Body of pancreas (tissue), 4 donors: Measurements from ENCODE around the gene CPXM2. TPM values are rescaled to one million over a fixed set of nuclear protein-coding genes. Genes with fewer than 3 reads are reported as not detected.

Source experiments
- ATAC-seq: fragments of 150-250 bp; one replicate; pipeline ENCODE4 v1.9.1; 2016
- DNase-seq, 4 donors: peaks; one replicate each; pipeline ENCODE4 v3.0.0-alpha.2; 2019
- H3K27ac ChIP-seq, 4 donors: fragments of 200-600 bp; sonication (generic); 1 replicate in 3 of 4; 2 replicates in 1 of 4; pipeline versions ENCODE4 v1.5.1 to v1.6.1; 2016 to 2019; ENCODE audit warnings: mild to moderate bottlenecking in 1 of 4, mixed read lengths in 1 of 4, moderate library complexity in 1 of 4
- H3K27me3 ChIP-seq, 2 donors: fragments of 200-600 bp; sonication (generic); one replicate each; pipeline ENCODE4 v1.6.0; 2016; ENCODE audit warnings: mild to moderate bottlenecking in 1 of 2
- H3K36me3 ChIP-seq, 2 donors: fragments of 200-600 bp; sonication (generic); replicated peaks in 1 of 2; 2 replicates each; pipeline ENCODE4 v1.5.1; 2016; ENCODE audit warnings: low read depth in 2 of 2; ENCODE audit not compliant: insufficient read depth in 1 of 2
- H3K4me1 ChIP-seq: fragments of 200-600 bp; sonication (generic); one replicate; pipeline ENCODE4 v1.6.0; 2016
- H3K4me3 ChIP-seq, 2 donors: fragments of 200-600 bp; sonication (generic); 1 replicate in 1 of 2; 2 replicates in 1 of 2; pipeline ENCODE4 v1.5.1; 2016 to 2019
- H3K9me3 ChIP-seq, 3 donors: fragments of 200-600 bp; sonication (generic); 1 replicate in 2 of 3; 2 replicates in 1 of 3; pipeline ENCODE4 v1.5.1; 2016
- CTCF ChIP-seq, 7 experiments: fragments of 450-650 bp in 4 of 7; fragments of 200-600 bp in 3 of 7; sonication (generic) in 3 of 7; IDR thresholded peaks; one replicate each; pipeline ENCODE4 v1.5.1; 2016 to 2019; ENCODE audit warnings: antibody characterized with exemption in 7 of 7
- POLR2A ChIP-seq, 3 donors: fragments of 450-650 bp; IDR thresholded peaks; one replicate each; pipeline ENCODE4 v1.6.1; 2016; ENCODE audit warnings: antibody characterized with exemption in 3 of 3, mild to moderate bottlenecking in 2 of 3
- WGBS, 2 donors: methylation state at CpG; one replicate each; pipeline ENCODE4 v1.1.5; 2017; 5-methylcytosine and 5-hydroxymethylcytosine counted together
- intact Hi-C: fragments of 100-400 bp; cut with DNase I; formaldehyde crosslinking; loops from one replicate; pipeline ENCODE4 v1.15.1; 2023
- total RNA-seq, 2 donors: library from RNA; depleted of rRNA; stranded (reverse); fragments of >200 nt; gene quantifications; one replicate each; pipeline ENCODE4 v1.1.0, GENCODE V29; 2016

The CPXM2 gene
- total RNA-seq, 2 donors from 2014 or later = 4.2 to 8.2 TPM

- H3K36me3 ChIP-seq = no peaks in the 10 kb centered on the region
- H3K4me1 ChIP-seq = no peaks in the 10 kb centered on the region
- H3K4me3 ChIP-seq = no peak overlapping the region
- no peaks in the 10 kb centered on the region for H3K27me3 ChIP-seq
- 72 to 81% methylated on average over 9 of the region's 9 CpGs for WGBS, 2 donors
- ATAC-seq = no peak
- H3K27ac ChIP-seq = no peak overlapping the region
- TF ChIP-seq POLR2A (IDR thresholded peaks at IDR 0.05) (no peak), CTCF (IDR thresholded peaks at IDR 0.05) (no peak)
- no peaks in the 10 kb centered on the region for H3K9me3 ChIP-seq
- intact Hi-C loops = no loop called here
- no peak for DNase-seq
These were observed 29.0 kb downstream of the CPXM2 start for GRCh38 chr10:123862421-123863182.

GRCh38 chr10:123860856-123861255 lies 30.8 kb downstream of the CPXM2 start:
- Histone ChIP-seq H3K4me1 (no peaks in the 10 kb centered on the region), H3K27me3 (no peaks in the 10 kb centered on the region), H3K4me3 (no peak overlapping the region), H3K27ac (no peak overlapping the region), H3K9me3 (no peaks in the 10 kb centered on the region), H3K36me3 (no peaks in the 10 kb centered on the region)
- TF ChIP-seq POLR2A (IDR thresholded peaks at IDR 0.05) (no peak), CTCF (IDR thresholded peaks at IDR 0.05) (no peak)
- intact Hi-C loops = no loop called here
- 59 to 68% methylated on average over 7 of the region's 7 CpGs for WGBS, 2 donors
- DNase-seq = no peak
- no peak for ATAC-seq

- WGBS, 2 donors = 68 to 78% methylated on average over 5 of the region's 5 CpGs
- Histone ChIP-seq H3K9me3 (no peaks in the 10 kb centered on the region), H3K4me1 (no peaks in the 10 kb centered on the region), H3K36me3 (no peaks in the 10 kb centered on the region), H3K4me3 (no peak overlapping the region), H3K27ac (no peak overlapping the region), H3K27me3 (no peaks in the 10 kb centered on the region)
- DNase-seq = no peak
- ATAC-seq = no peak
- intact Hi-C loops = no loop called here
- no peak for TF ChIP-seq CTCF (IDR thresholded peaks at IDR 0.05)
- no peak for TF ChIP-seq POLR2A (IDR thresholded peaks at IDR 0.05)
These were observed 31.4 kb downstream of the CPXM2 start for GRCh38 chr10:123860209-123860608.

DNA sequence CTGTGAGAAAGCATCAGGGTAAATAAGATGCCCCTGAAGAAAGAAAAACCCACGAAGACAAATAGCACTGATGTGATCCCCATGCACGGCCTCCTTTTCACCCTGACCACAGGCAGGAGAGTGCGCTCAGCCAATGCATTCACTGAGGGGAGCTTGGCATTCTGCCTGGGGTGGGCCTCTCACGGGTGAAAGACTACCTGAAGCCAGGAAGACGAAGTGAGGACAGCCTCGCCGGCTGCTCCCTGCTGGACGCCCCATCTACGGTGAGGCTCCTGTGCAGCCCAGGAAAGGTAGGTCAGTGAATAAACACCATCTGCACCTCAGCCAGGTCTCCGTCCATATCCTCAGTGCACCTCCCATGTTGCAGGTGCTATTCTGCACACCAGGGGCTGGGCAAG lies 32.0 kb downstream of the CPXM2 start:
- no peak overlapping the region for H3K27ac ChIP-seq
- DNase-seq (no peak), ATAC-seq (no peak)
- no peaks in the 10 kb centered on the region for H3K4me1 ChIP-seq
- H3K27me3 ChIP-seq = no peaks in the 10 kb centered on the region
- H3K9me3 ChIP-seq = no peaks in the 10 kb centered on the region
- no peak overlapping the region for H3K4me3 ChIP-seq
- WGBS, 2 donors = 69 to 80% methylated on average over 6 to 10 of the region's 10 CpGs
- TF ChIP-seq POLR2A (IDR thresholded peaks at IDR 0.05) = no peak
- no peak for TF ChIP-seq CTCF (IDR thresholded peaks at IDR 0.05)
- intact Hi-C loops = no loop called here
- H3K36me3 ChIP-seq = no peaks in the 10 kb centered on the region
